PC-9 (cell line): ENCODE measurements around the gene CUL9. TPM values are rescaled to one million over a fixed set of nuclear protein-coding genes. Genes with fewer than 3 reads are reported as not detected.

Experiments
- BruUV-seq: library from RNA; stranded (reverse); fragments of 400-500 nt; replicated peaks from 2 replicates; lab custom pipeline; 2021; lab: Mats Ljungman, UMichigan
- CTCF ChIA-PET: fragments of 300-600 bp; sonication (Branson Sonifier 250); formaldehyde crosslinking; loops from one replicate; lab custom pipeline; 2022; ENCODE audit warnings: antibody characterized with exemption; lab: Charles Lee
- POLR2A ChIA-PET: fragments of 300-600 bp; sonication (Branson Sonifier 250); formaldehyde crosslinking; loops from one replicate; lab custom pipeline; 2022; ENCODE audit warnings: antibody characterized with exemption; ENCODE audit not compliant: unreplicated experiment; lab: Charles Lee
- DNase-seq, 2 experiments: peaks; one replicate each; pipeline versions ENCODE4 v3.0.0 to v3.0.0-alpha.2; 2015 to 2022; ENCODE audit warnings: mixed read lengths in 1 of 2
- H2AFZ ChIP-seq: fragments of 200-600 bp; sonication (generic); 2 replicates; pipeline ENCODE4 v1.8.1; 2017; ENCODE audit warnings: antibody characterized with exemption
- H3F3A ChIP-seq: fragments of 200-600 bp; sonication (generic); 2 replicates; pipeline ENCODE4 v1.8.1; 2017; ENCODE audit warnings: antibody characterized with exemption, mild to moderate bottlenecking, low read depth; ENCODE audit not compliant: insufficient read depth
- H3K27ac ChIP-seq: fragments of 200-600 bp; sonication (generic); 2 replicates; pipeline ENCODE4 v1.6.1; 2016; ENCODE audit warnings: mixed run types
- H3K27me3 ChIP-seq: fragments of 200-600 bp; sonication (generic); 2 replicates; pipeline ENCODE4 v1.6.1; 2016; ENCODE audit warnings: low read depth, mixed run types; ENCODE audit not compliant: insufficient read depth
- H3K36me3 ChIP-seq: fragments of 200-600 bp; sonication (generic); 2 replicates; pipeline ENCODE4 v1.6.1; 2016; ENCODE audit warnings: low read depth, mixed run types
- H3K4me1 ChIP-seq: fragments of 200-600 bp; sonication (generic); replicated peaks from 2 replicates; pipeline ENCODE4 v1.6.1; 2016; ENCODE audit warnings: mixed run types; ENCODE audit not compliant: insufficient read depth
- H3K4me2 ChIP-seq: fragments of 200-600 bp; sonication (generic); 2 replicates; pipeline ENCODE4 v1.6.1; 2017; ENCODE audit warnings: mixed run types
- H3K4me3 ChIP-seq: fragments of 200-600 bp; sonication (generic); 2 replicates; pipeline ENCODE4 v1.6.1; 2016; ENCODE audit warnings: mixed run types
- H3K79me2 ChIP-seq: fragments of 200-600 bp; sonication (generic); 2 replicates; pipeline ENCODE4 v1.6.1; 2017; ENCODE audit warnings: low read depth, mixed run types
- H3K9me2 ChIP-seq: fragments of 200-600 bp; sonication (generic); 2 replicates; pipeline ENCODE4 v1.8.1; 2017; ENCODE audit warnings: mild to moderate bottlenecking; ENCODE audit not compliant: insufficient read depth
- H3K9me3 ChIP-seq: fragments of 200-600 bp; sonication (generic); 2 replicates; pipeline ENCODE4 v1.8.1; 2016; ENCODE audit warnings: low read depth; ENCODE audit not compliant: insufficient read depth
- H4K20me1 ChIP-seq: fragments of 200-600 bp; sonication (generic); 2 replicates; pipeline ENCODE4 v1.8.1; 2017; ENCODE audit not compliant: insufficient read depth
- CTCF ChIP-seq: fragments of 200-600 bp; sonication (generic); conservative IDR thresholded peaks from 2 replicates; pipeline ENCODE4 v1.6.1; 2017; ENCODE audit warnings: mixed run types, antibody characterized with exemption, mild to moderate bottlenecking, moderate library complexity
- EZH2 ChIP-seq: fragments of 200-600 bp; sonication (generic); IDR thresholded peaks from 2 replicates; pipeline ENCODE4 v1.8.0; 2017; ENCODE audit warnings: antibody characterized with exemption, low read depth
- intact Hi-C: fragments of 100-400 bp; cut with micrococcal nuclease; formaldehyde crosslinking; loops from one replicate; pipeline ENCODE4 v1.10.0; 2022; ENCODE audit not compliant: unreplicated experiment
- total RNA-seq: library from RNA; stranded (reverse); gene quantifications from 2 replicates; pipeline ENCODE4 v1.2.3, GENCODE V29; 2021

Gene CUL9
- total RNA-seq, 1 experiment from 2014 or later, result 52.8 TPM

GRCh38 chr6:43178150-43178549, 3.8 kb upstream of the CUL9 start:
- no TSS peak for BruUV-seq
- Histone ChIP-seq H3K27me3 (no peaks in the 10 kb centered on the region), H3K79me2 (peaks cover 21% of the 10 kb centered on the region), H3K4me2 (no peak overlapping the region), H3K4me1 (peaks cover 38% of the 10 kb centered on the region), H3K9me2 (no peaks in the 10 kb centered on the region), H3F3A (peaks cover 35% of the 10 kb centered on the region), H4K20me1 (peaks cover 8% of the 10 kb centered on the region; the same call in 1 of the 2 replicates), H3K27ac (no peak overlapping the region), H2AFZ (no peak overlapping the region), H3K36me3 (peaks cover 9% of the 10 kb centered on the region; the same call in 1 of the 2 replicates), H3K9me3 (no peaks in the 10 kb centered on the region), H3K4me3 (no peak overlapping the region)
- ChIA-PET POLR2A (interaction anchor here (0.6 kb wide), 1 partner anchor 458 kb away, joined by 4 read pairs; no protein-coding TSS in a partner anchor), CTCF (interaction anchor here (0.7 kb wide), 1 partner anchor 87 kb away, joined by 7 read pairs; no protein-coding TSS in a partner anchor)
- intact Hi-C loops, result loop anchor here (10.0 kb wide), 1 partner anchor 317 kb away; no protein-coding TSS in a partner anchor
- TF ChIP-seq EZH2 (no peak), CTCF (no peak)
- no peak for DNase-seq

DNA sequence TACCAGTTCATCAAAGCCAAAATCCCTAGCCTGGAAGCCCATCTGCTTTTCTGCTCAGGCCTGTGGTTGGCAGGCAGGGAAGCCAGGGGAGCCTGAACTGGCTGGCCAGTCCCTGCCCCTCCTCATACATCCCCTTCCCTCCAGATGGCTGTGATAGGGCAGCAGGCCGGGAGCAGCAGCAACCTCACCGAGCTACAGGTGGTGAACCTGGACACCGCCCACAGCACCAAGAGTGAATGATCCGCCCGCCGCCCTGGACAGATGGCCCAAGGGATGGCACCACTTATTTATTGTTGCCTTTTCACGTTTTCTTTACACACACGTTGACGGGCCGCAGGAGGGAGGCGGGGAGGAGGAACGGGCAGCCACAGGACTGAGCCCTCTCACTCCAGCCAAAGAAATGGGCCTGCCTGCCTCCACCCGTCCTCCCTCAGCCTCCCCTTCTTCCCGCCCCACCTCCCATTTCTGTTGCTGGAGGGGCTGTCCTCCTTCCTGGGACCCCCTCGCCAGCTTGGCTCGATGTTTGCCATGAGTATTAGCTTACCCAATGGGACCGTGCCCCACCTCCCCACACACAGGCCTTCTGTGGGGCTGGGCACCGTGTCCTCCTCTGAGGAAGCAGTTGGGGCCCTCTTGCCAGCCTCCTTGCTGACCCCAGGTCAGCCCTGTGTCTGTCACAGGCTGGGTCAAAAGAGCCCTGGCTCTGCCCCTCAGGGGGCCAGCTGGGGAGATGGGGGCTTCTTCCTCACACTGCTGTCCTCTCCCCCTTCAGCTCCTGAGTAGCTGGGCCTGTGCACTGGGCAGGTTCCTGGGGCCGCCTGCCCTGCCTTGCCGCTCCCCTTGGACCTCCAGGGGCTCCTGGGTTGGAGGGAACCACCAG, 2.8 kb upstream of the CUL9 start:
- no TSS peak for BruUV-seq

More for the DNA sequence above, 2.8 kb upstream of the CUL9 start:
- Histone ChIP-seq H3K4me3 (no peak overlapping the region), H3K27ac (no peak overlapping the region), H3K27me3 (no peaks in the 10 kb centered on the region), H3K36me3 (peaks cover 9% of the 10 kb centered on the region; the same call in 1 of the 2 replicates), H2AFZ (no peak overlapping the region), H3K79me2 (peaks cover 11% of the 10 kb centered on the region; the same call in 1 of the 2 replicates), H3K9me2 (no peaks in the 10 kb centered on the region), H3F3A (peaks cover 25% of the 10 kb centered on the region; the same call in 1 of the 2 replicates), H3K9me3 (no peaks in the 10 kb centered on the region), H4K20me1 (no peaks in the 10 kb centered on the region), H3K4me2 (no peak overlapping the region), H3K4me1 (peaks cover 31% of the 10 kb centered on the region)
- intact Hi-C loops, result loop anchor here (10.0 kb wide), 1 partner anchor 316 kb away; no protein-coding TSS in a partner anchor
- no peak for DNase-seq
- CTCF ChIA-PET, result interaction anchor here (0.6 kb wide), 1 partner anchor 226 kb away, joined by 4 read pairs; no protein-coding TSS in a partner anchor
- TF ChIP-seq CTCF, result no peak
- no peak for TF ChIP-seq EZH2
- POLR2A ChIA-PET, result no interaction called here
